Lower leg skin (tissue), 4 donors: ENCODE measurements around the gene PLIN3. TPM values are rescaled to one million over a fixed set of nuclear protein-coding genes. Genes with fewer than 3 reads are reported as not detected.

Experiments
- DNase-seq, 2 donors: peaks; one replicate each; pipeline ENCODE4 v3.0.0-alpha.2; 2019; ENCODE audit warnings: low spot score in 2 of 2
- H3K4me3 ChIP-seq: fragments of 200-600 bp; sonication (generic); 2 replicates; pipeline ENCODE4 v1.5.1; 2017; ENCODE audit warnings: mild to moderate bottlenecking, low read depth; ENCODE audit not compliant: poor library complexity, severe bottlenecking
- CTCF ChIP-seq, 3 donors: fragments of 450-650 bp; IDR thresholded peaks; one replicate each; pipeline ENCODE4 v1.5.1; 2016; ENCODE audit warnings: antibody characterized with exemption in 3 of 3, mild to moderate bottlenecking in 3 of 3, moderate library complexity in 2 of 3
- POLR2A ChIP-seq, 2 donors: fragments of 450-650 bp; IDR thresholded peaks; one replicate each; pipeline ENCODE4 v1.6.1; 2016 to 2017; ENCODE audit warnings: antibody characterized with exemption in 2 of 2, mild to moderate bottlenecking in 1 of 2, moderate library complexity in 1 of 2
- WGBS, 2 donors: methylation state at CpG; one replicate each; pipeline ENCODE4 v1.1.5; 2018; 5-methylcytosine and 5-hydroxymethylcytosine counted together
- intact Hi-C: fragments of 100-400 bp; cut with DNase I; formaldehyde crosslinking; loops from one replicate; pipeline ENCODE4 v1.15.0; 2023; ENCODE audit warnings: low total_unique reads
- total RNA-seq, 4 donors: library from RNA; depleted of rRNA; stranded (reverse); fragments of >200 nt; gene quantifications; one replicate each; pipeline ENCODE4 v1.1.0, GENCODE V29; 2016

The PLIN3 gene
- total RNA-seq, 4 donors from 2014 or later = 59.6 to 92.3 (median 68.5) TPM

GRCh38 chr19:4911314-4911713 lies 43.8 kb upstream of the PLIN3 start:
- DNase-seq = no peak
- no peak overlapping the region for H3K4me3 ChIP-seq
- intact Hi-C loops = no loop called here
- no peak for TF ChIP-seq POLR2A (IDR thresholded peaks at IDR 0.05)
- TF ChIP-seq CTCF (IDR thresholded peaks at IDR 0.05) = no peak
- 36 to 43% methylated on average over 15 of the region's 15 CpGs for WGBS, 2 donors

- intact Hi-C loops = no loop called here
- H3K4me3 ChIP-seq = no peak overlapping the region
- TF ChIP-seq POLR2A (IDR thresholded peaks at IDR 0.05) = no peak
- no peak for TF ChIP-seq CTCF (IDR thresholded peaks at IDR 0.05)
- DNase-seq = no peak
- 35 to 36% methylated on average over 22 to 23 of the region's 23 CpGs for WGBS, 2 donors
Measured at GRCh38 chr19:4910594-4911281, 43.3 kb upstream of the PLIN3 start.

GRCh38 chr19:4909897-4910593 lies 42.6 kb upstream of the PLIN3 start:
- intact Hi-C loops = loop anchor here (5.0 kb wide), 1 partner anchor 38 kb away; no protein-coding TSS in a partner anchor
- peak; percentile 87 to 98 for DNase-seq
- peak overlapping the region; percentile 55 for H3K4me3 ChIP-seq
- 1 to 2% methylated on average over 32 to 35 of the region's 85 CpGs for WGBS, 2 donors
- no peak for TF ChIP-seq POLR2A (IDR thresholded peaks at IDR 0.05)
- TF ChIP-seq CTCF (IDR thresholded peaks at IDR 0.05) = no peak

- TF ChIP-seq POLR2A (IDR thresholded peaks at IDR 0.05) = no peak
- no peak for TF ChIP-seq CTCF (IDR thresholded peaks at IDR 0.05)
- no peak for DNase-seq
- intact Hi-C loops = loop anchor here (5.0 kb wide), 1 partner anchor 37 kb away; no protein-coding TSS in a partner anchor
- 2 to 29% methylated on average over 10 to 83 of the region's 89 CpGs for WGBS, 2 donors
- H3K4me3 ChIP-seq = peak within 1 kb of the TSS; percentile 55
Measured at GRCh38 chr19:4909156-4909896, 41.9 kb upstream of the PLIN3 start, which contains the start of gene UHRF1. Gene UHRF1 (plus strand): TSS chr19:4909501. CDS start chr19:4910886, 1,385 bp downstream.

- intact Hi-C loops = loop anchor here (5.0 kb wide), 1 partner anchor 36 kb away; no protein-coding TSS in a partner anchor
- WGBS, 2 donors = 80 to 86% methylated on average over 15 of the region's 15 CpGs
- TF ChIP-seq CTCF (IDR thresholded peaks at IDR 0.05) (no peak), POLR2A (IDR thresholded peaks at IDR 0.05) (no peak)
- H3K4me3 ChIP-seq = no peak overlapping the region
- no peak for DNase-seq
Measured at GRCh38 chr19:4908781-4909155, 41.3 kb upstream of the PLIN3 start.
